GM21723 (cell line): ENCODE data around the gene D2HGDH.
"Not testable (repeated sequence)": the region's sequence is repeated elsewhere in the genome, so short reads cannot be mapped to it uniquely, and the experiment has no call there.

Experiments
- ATAC-seq: cut with Tn5 transposase; IDR thresholded peaks from one replicate; pipeline ENCODE4 v1.9.1; 2021; ENCODE audit warnings: mild to moderate bottlenecking, moderate library complexity; ENCODE audit not compliant: unreplicated experiment

D2HGDH gene

DNA sequence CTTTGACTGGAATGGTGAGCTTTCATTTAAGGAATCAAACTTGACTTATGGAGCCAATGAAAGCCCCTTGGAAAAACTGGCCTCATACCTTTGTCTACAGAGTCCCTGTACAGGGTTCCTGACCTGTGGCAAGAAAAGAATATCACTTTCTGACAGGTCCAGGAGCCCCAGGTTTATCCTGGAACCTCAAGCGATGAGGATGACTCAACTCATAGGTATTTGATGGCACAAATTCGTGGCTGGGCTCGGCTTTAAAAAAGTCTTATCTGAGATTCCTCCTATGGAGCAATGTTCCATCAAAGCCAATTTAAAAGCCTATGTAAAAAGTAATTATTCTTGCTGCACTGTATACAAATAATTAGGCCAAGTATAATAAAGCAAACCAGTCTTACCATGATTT lies 57.0 kb downstream of the D2HGDH start:
- not testable (repeated sequence) for ATAC-seq

DNA sequence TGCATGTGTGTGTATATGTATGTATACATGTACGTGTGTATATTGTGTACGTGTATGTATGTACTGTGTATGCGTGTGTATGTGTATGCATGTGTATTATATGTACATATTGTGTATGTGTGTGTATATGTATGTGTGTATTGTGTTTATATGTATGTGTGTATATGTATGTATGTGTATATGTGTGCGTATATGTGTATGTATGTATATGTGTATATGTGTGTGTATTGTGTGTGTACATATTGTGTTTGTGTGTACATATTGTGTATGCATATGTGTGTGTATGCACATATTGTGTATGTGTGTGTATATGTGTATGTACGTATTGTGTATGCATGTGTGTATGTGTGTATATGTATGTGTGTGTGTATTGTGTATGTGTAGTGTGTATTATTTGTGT lies 59.0 kb downstream of the D2HGDH start:
- no peak for ATAC-seq

DNA sequence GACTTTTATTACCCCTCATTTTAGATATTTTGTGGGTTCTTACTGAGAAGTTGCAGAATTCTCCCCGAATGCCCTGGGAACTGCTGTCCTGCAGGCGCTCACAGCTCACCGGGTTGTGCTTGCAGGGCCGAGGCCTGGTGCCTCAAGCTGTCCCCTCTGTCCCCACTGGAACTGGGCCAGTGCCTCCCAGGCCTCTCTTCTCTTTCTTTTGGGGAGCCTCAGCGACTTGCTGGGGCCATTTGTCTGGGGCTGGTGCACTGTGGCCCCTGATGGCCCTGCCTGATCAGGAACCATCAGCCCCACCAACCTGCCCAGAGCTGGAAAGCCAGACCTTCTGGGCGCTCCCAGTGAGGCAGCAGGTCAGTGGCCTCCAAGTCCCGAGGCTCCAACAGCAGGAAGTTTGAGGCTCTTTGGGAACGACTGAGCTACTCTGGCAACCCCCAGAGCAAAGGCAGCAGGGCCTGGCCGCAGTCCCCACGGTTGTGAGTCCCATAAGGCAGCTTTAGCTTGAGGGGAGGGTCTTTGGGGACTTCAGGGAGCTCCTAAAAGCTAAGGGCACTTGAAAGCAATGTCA lies 59.9 kb downstream of the D2HGDH start:
- no peak for ATAC-seq

DNA sequence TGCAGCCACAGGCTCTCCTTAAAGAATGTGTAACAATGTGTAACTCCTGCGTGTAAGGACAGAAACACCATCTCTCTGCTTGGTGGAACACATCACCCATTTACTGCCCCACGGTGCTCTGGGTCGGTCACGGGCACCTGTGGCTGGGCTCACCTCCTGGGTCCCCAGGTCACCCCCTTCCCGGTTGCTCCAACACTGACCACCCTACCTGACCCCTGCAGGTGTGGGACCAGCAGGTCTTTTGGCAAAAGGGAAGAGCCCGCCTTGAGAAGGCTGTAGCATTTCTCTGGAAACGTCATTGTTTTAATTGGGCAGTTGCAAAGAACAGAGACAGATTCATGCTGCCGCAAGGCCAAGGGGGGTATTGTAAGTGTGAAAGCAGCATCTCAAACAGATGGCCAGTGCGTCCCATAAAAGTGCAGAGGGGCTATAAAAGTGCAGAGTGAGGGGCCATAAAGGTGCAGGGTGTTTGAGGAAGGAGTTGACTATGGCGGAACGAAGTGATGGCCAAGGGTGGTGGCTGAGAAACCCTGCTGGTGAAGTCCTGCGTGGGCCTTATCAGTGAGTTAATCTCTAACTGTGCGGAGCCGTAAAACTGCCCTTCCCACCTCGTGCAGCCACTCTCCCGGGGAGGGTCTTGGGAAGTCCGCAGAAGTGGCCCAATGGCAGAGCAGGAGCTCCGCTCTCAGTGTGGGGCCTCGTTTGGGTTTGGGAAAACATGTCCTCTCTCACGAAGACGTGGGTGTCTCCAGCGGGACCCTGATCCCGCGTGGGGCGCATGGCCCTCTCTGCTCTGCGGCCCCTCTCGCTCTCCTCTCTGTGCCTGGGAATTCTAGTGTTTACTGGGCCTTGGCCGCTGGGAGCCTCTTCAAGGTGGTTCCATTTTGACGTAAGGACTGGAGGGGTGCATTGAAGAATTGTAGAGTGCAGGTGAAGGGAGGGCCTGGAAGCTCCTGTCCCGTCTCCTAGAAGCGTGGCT lies 60.9 kb downstream of the D2HGDH start:
- ATAC-seq: no peak

DNA sequence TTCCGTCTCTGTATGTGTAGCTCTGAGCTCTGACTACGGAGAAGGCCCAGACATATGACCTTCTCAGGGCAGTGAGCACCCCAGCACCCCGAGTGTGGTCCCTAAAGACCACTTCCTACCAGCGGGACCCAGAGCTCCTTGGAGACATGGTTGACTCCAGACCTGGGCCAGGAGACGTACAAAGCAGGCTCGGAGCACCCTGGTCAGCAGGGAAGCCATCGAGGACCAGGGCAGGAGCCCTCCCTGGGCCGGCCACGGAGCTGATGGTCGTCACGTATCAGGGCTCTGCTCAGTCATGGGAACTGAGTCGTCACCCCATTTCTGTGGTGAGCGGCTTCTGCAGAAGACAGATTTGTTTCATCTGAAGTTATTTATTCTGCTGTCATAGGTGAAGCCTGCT lies 61.8 kb downstream of the D2HGDH start:
- no peak for ATAC-seq

DNA sequence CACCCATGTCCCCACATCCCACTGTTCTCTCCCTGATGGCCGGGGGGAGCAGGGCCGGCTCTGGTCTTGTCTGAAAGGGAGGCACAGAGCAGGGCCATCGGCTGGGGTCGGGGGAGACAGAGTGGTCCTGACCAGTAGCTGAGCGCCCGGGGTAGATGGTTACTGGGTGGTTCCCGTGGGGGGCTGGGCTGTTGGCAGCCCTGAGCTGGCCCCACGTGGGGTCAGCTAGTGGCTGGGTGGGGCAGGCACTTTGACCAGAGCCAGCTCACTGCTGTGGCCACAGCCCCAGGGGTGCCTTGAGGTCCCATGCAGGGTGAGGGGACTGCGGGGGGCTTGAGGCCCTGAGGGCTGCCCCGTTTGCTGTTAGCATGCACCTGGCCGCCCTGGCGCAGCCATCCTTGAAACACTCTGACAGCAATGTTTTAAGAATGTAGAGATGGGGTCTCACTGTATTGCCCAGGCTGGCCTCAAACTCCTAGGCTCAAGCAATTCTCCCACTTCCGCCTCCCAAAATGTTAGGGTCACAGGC lies 62.2 kb downstream of the D2HGDH start:
- no peak for ATAC-seq

DNA sequence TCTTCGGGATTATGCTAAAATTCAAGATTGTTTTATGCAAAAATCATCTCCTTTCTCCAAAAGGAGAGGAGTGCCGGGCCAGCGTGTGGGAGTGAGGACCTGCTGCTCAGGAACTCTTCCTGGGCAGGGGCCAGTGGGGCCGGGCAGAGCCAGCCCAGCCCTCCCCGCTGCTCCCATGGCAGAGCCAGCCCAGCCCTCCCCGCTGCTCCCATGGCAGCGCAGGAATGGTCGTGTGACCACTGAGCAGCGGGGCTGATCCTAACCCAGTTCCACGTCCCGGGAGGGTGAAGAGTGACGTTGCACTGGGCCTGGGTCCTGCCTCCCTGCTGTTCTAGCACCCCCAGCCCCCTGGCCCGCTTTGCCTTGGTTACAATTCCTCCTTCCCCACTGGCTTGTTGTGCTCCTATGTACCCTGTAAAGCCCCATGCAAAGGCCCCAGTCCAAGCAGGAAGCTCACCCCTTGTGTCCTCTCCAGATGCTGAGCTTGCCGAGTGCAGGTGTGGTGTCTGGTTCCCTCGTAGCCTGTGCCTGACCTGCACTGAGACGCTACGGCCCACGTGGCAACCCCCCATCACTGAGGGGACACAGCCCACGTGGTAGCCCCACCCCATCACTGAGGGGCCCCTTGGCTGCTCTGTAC lies 63.1 kb downstream of the D2HGDH start:
- ATAC-seq: no peak

DNA sequence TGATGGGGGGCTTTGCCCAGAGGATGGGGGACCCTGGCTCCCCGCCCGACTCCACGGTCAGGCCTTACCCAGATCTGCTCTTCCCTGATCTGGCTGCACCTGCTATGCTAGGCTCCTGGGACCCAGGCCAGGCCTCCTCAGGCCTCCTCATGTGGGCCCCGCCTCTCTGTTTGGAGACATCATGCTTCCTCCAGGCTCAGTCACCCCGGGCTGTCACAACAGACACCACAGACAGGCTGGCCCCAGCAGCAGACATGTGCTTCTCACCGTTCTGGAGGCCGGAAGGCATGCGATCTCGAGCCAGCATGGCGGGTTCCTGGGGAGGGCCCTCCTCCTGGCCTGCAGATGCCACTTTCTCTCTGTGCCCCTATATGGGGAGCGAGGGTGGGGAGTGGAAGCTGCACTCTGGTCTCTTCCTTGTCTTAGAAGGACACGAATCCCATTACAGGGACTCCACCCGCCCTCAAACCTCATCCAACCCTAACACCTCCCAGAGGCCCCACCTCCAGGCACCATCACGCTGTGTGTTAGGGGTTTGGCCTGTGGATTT lies 63.7 kb downstream of the D2HGDH start:
- no peak for ATAC-seq

DNA sequence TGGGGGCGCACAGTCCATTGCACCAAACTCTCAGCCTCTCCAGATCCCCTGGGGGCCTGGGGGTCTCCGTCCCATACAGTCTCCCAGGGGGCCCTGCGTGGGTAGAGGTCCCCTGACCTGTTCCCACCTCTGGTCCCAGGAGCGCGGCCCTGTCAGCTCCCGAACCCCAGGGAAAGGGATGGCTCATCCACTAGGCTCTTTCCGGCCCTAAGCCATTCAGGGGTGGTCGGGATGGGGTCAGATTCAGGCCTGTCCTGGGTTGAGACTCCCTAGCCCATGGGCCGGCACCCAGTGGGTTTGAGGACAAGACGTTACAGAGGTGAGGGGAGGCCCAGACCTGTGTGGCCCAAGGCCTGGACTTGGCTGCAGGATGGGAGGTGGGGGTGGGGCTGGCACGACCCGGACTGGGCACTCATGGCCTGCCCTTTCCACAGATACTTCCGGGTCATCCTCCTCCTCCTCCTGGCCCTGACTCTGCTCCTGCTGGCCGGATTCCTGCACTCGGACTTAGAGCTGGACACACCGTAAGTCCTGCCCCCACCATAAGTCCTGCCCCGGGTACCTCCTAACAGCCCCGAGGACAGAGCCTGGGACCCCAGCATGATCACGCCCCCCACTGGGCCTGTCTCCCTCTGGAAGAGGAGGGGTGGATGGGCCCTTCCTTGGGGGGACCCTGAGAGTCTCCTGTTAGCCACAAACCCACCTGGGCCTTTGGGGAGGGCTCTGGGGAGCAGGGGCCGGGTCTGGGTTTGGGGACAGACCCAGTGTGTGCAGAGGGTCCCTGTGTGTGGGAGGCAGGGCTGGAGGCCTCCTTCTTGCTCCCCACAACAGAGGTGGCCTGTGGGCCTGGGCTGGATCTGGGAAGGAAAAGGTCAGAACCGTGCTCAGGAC lies 64.4 kb downstream of the D2HGDH start:
- ATAC-seq: no peak

DNA sequence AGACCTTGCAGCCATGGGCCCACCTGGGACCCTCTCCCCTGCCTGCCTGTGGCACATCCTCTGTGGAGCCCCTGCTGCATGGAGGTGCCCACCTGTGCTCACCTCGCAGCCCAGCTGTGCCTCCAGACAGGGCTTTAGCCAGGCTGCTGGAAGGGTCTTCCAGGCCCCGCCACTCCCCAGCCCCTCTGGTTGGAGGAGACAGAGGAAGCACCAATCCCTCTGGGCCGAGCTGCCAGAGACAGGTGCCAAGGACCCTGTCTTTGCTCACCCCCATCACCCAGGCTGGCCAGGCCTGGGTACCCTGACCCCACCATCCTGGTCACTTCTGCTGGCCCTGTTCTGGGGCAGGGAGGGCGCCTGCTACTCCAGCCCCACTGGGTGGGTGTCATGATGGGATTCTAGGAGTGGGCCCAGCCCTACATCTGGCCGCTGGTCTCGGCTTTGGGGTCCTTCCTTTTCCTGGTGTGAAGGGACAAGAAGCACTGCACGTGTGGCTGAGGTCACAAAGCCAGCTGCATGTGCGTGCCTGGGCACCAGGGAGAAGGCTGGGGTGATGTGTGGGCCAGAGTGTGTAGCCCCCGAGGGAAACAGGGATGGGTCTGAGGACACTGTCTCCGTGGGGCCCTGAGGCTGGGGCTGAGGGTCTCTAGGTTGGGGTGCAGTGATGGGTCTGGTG lies 65.2 kb downstream of the D2HGDH start:
- no peak for ATAC-seq

DNA sequence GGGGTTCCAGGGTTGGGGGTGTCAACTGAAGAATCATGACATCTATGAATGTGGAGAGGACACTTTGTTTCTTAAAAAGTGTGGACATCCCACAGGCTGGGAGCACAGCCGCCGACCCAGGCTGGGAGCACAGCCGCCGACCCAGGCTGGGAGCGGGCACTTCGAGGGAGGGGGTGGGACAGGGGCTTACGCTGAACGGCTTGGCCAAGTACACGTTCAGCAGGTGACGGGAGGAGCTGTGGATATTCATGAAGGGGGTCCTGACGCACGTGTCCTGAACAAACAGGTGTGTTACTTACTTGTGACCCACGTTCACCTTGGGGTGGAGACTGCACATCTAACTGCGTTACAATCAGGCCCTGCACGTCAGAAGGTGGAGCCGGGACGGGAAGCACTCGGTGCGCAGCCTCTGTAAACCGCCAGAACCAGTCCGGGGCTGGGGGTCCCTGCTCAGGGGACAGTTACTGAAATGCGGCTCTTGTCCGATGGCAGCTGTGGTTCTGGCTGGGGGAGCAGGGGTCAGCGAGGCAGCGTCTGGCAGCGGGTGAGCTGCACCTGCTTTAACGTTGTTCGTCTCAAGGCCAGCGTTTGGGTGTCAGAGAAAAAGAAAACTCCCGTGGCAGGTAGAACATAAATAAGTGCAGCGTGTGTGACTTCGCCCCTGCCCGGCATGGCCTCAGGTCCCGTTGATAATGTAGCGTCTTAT lies 65.9 kb downstream of the D2HGDH start:
- ATAC-seq: not testable (repeated sequence)

DNA sequence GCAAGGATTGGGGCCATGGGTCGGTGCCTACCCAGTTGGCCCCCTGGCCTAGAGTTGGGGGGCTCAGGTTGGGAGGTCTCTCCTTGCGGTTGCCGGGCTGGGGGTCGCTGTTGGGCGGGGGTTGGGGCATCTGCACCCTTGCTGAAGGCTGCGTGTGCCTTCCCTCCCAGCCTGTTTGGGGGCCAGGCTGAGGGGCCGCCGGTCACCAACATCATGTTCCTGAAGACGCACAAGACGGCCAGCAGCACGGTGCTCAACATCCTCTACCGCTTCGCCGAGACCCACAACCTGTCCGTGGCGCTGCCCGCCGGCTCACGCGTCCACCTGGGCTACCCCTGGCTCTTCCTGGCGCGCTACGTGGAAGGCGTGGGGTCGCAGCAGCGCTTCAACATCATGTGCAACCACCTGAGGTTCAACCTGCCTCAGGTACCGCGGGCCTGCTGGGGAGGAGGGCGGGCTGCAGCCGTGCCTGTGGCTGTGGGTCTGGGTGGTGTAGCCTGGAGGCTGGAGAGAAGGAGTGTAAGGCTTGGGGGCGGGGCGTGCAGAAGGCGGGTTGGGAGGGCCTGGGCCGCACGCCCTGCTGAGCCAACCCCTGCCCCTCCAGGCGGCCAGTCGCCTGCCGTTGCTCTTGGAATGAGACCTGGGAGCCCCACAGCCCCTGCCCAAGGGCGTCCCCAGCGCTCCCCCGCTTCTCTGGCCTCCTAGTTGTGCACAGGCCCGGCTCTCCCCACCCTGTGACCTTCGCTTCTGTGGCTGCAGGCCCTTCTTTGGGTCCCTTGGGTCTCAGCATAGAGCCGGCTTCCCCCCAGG lies 67.4 kb downstream of the D2HGDH start:
- no peak for ATAC-seq

DNA sequence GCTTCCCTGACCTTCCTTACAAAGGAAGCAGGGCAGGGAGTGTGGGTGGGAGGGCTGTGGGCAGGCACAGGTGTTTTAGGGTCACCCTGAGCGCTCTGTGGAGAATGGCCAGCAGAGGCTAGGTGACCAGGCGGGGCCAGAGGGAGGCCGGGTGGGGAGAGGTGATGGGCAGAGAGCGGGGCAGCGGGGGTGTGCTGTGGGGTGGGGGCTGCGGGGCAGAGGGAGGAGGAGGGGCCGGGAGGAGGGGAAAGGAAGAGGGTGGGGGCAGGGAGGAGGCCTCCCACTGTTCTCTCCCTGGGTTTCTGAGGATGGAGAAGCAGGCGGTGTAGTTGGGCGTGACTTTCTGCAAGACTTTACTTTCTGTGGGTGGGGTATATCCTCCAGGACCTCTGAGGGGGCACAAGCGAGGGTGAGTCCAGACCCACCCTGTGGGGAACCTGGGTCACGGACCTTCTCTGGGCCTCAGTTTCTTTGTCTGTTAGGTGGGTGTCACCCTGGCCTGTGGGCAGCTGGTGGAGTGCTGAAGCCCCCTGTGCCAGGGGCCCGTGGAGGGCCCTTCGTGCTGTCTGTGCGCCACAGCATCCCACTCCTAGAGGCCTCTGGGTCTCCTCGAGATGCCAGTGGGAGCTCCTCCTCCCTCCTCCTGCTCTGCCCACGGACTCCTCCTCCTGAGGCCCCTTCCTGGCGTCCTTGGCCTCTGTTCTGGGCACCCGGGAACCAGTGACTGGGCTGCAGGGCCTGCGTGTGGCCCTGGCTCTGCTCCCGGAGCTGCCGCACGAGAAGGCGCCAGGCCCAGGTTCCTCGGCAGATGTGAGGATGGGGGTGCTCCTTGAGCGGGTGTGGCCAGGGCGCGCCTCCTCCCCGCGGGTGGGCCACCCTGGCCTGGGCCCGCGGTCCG lies 68.2 kb downstream of the D2HGDH start:
- no peak for ATAC-seq

DNA sequence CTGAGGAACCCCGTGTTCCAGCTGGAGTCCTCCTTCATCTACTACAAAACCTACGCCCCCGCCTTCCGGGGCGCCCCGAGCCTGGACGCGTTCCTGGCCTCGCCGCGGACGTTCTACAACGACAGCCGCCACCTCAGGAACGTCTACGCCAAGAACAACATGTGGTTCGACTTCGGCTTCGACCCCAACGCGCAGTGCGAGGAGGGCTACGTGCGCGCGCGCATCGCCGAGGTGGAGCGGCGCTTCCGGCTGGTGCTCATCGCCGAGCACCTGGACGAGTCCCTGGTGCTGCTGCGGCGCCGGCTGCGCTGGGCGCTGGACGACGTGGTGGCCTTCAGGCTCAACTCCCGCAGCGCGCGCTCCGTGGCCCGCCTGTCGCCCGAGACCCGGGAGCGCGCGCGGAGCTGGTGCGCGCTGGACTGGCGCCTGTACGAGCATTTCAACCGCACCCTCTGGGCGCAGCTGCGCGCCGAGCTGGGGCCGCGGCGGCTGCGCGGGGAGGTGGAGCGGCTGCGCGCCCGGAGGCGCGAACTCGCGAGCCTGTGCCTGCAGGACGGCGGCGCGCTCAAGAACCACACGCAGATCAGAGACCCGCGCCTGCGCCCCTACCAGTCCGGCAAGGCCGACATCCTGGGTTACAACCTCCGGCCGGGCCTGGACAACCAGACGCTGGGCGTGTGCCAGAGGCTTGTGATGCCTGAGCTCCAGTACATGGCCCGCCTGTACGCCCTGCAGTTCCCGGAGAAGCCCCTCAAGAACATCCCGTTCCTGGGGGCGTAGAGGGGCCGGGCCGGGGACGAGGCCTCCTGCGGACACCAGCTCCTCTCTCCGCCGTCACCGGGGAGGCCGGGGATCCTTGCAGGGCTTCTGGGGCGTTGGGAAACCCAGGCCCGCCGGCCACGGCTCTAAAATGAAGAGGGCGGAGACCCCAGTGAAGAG lies 69.2 kb downstream of the D2HGDH start:
- ATAC-seq: no peak

DNA sequence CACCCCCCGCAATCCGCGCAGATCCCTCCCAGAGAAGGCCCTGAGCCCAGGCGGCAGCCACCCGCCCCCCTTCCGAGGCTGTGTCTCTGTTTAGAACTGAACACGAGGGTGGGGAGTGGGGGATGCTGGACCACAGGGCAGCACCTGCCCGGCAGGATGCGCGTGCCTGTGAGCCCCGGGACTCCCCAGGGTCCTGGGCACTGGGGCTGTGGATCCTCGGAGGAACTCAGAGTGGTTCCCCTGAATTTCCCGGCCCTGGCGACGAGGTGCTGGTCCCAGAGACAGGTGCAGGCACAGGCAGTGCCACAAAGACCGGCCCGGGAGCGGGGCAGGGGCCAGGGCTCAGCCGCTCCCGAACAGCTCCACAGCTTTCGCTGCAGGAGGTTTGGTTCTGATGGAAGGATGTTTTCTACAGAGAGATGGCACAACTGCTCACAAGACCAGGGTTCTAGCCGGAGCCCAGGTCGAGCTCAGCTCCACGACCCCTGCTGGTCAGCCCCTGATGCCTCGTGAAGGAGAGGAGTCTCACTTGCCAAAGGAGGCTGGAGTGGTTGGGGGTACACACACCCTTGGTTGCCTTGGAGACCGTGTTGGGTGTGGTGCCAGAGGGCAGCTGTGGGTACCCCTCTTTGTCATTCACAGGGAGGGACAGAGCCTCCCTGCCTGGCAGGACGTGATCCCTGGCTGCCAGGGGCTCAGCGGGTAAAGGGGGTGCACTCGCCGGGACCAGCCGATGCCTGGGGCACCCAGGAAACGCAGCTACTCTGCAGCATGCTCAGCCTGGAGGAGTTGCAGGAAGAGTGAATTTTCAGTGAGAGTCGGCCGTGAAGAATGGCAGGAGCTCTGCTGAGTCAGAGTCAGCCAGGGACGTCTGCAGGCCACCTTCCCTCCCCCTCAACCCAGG lies 70.1 kb downstream of the D2HGDH start:
- no peak for ATAC-seq
